Measurements from ENCODE around the gene DCAF12. TPM values are rescaled to one million over a fixed set of nuclear protein-coding genes. Genes with fewer than 3 reads are reported as not detected.

DCAF12 gene
- total RNA-seq, 1 donor from 2014 or later, result 39.9 TPM

GRCh38 chr9:34072868-34073590 lies 53.5 kb downstream of the DCAF12 start:
- peak; percentile 97 for DNase-seq (ENCODE audit: low read depth)
- no peak overlapping the region for H3K4me3 ChIP-seq (ENCODE audit: low read depth, low read length)
- no peak for TF ChIP-seq CTCF (IDR thresholded peaks at IDR 0.05; ENCODE audit: insufficient read depth, low read length, poor library complexity, severe bottlenecking)
- no peaks in the 10 kb centered on the region for H3K36me3 ChIP-seq (ENCODE audit: control insufficient read depth, insufficient read depth, low read length)
- no peaks in the 10 kb centered on the region for H3K27me3 ChIP-seq (ENCODE audit: control insufficient read depth, insufficient read depth, low read length)

- no peak overlapping the region for H3K4me3 ChIP-seq (ENCODE audit: low read depth, low read length)
- no peak for TF ChIP-seq CTCF (IDR thresholded peaks at IDR 0.05; ENCODE audit: insufficient read depth, low read length, poor library complexity, severe bottlenecking)
- no peaks in the 10 kb centered on the region for H3K36me3 ChIP-seq (ENCODE audit: control insufficient read depth, insufficient read depth, low read length)
- no peak for DNase-seq (ENCODE audit: low read depth)
- H3K27me3 ChIP-seq (ENCODE audit: control insufficient read depth, insufficient read depth, low read length), result no peaks in the 10 kb centered on the region
These were observed 54.1 kb downstream of the DCAF12 start for GRCh38 chr9:34072410-34072809.

GRCh38 chr9:34070606-34071324 lies 55.7 kb downstream of the DCAF12 start:
- TF ChIP-seq CTCF (IDR thresholded peaks at IDR 0.05; ENCODE audit: insufficient read depth, low read length, poor library complexity, severe bottlenecking), result no peak
- no peak for DNase-seq (ENCODE audit: low read depth)
- H3K36me3 ChIP-seq (ENCODE audit: control insufficient read depth, insufficient read depth, low read length), result no peaks in the 10 kb centered on the region
- H3K4me3 ChIP-seq (ENCODE audit: low read depth, low read length), result no peak overlapping the region
- H3K27me3 ChIP-seq (ENCODE audit: control insufficient read depth, insufficient read depth, low read length), result no peaks in the 10 kb centered on the region

GRCh38 chr9:34069831-34070230 lies 56.7 kb downstream of the DCAF12 start:
- DNase-seq (ENCODE audit: low read depth), result no peak
- no peak for TF ChIP-seq CTCF (IDR thresholded peaks at IDR 0.05; ENCODE audit: insufficient read depth, low read length, poor library complexity, severe bottlenecking)
- no peak overlapping the region for H3K4me3 ChIP-seq (ENCODE audit: low read depth, low read length)
- no peaks in the 10 kb centered on the region for H3K27me3 ChIP-seq (ENCODE audit: control insufficient read depth, insufficient read depth, low read length)
- no peaks in the 10 kb centered on the region for H3K36me3 ChIP-seq (ENCODE audit: control insufficient read depth, insufficient read depth, low read length)

- Histone ChIP-seq H3K27me3 (ENCODE audit: control insufficient read depth, insufficient read depth, low read length) (no peaks in the 10 kb centered on the region), H3K36me3 (ENCODE audit: control insufficient read depth, insufficient read depth, low read length) (no peaks in the 10 kb centered on the region), H3K4me3 (ENCODE audit: low read depth, low read length) (no peak overlapping the region)
- no peak for DNase-seq (ENCODE audit: low read depth)
- TF ChIP-seq CTCF (IDR thresholded peaks at IDR 0.05; ENCODE audit: insufficient read depth, low read length, poor library complexity, severe bottlenecking), result no peak
These were observed 61.0 kb downstream of the DCAF12 start for GRCh38 chr9:34065541-34065940.

All from kidney epithelial cell (primary cell).